Measurements from ENCODE around the gene SCARB1.

DNA sequence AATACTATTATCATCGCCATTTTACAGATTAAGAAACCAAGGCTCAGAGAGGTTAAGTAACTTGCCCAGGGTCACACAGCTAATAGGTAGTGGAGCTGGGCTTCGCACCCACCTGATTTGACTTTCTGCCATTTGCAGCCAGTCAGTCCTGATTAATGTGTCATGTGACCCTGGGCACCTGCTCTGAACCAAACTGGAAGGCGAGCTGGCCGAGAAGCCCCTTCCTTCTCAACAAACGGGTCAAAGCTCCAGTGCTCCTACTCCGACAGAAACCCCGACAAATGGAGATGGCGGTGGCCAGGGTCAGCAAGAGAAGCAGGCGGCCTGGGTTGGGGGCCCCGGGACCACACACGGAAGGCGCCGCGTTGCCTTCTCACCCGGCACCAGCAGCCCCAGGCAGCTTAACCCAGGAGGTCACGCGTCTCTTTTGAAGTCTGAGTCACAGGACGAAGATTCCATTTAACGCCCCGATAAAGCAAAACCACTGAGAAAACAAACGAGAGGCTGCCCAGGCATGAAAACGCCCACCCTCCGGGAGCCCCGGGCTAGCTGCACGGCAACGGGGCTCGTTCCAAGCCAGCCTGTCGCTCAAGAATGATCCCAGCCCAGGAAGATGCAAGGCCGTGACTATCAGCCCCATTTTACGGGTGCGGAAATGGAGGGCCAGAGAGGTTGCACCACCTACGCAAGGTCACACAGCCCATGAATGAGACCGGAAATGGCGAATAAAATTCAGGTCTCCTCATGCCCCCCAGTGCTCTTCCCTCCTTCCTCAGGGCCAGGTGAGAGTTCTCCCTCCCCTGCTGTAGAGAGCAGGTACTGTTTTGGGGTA lies 124.8 kb downstream of the SCARB1 start:
- no peak for TF ChIP-seq CTCF (IDR thresholded peaks at IDR 0.05)
- TF ChIP-seq POLR2A (IDR thresholded peaks at IDR 0.05): no peak
